SK-N-SH treated with all-trans-retinoic acid at 6 μM for 48 hours (cell line): ENCODE results near the gene OST4.

Experiments
- ATAC-seq: fragments of 200-7000 bp; cut with Tn5 transposase; 3 replicates; pipeline ENCODE4 v1.9.1; 2020; ENCODE audit warnings: mild to moderate bottlenecking, moderate library complexity
- ARNTL ChIP-seq: fragments of 450-650 bp; formaldehyde crosslinking; IDR thresholded peaks from 2 replicates; pipeline ENCODE4 v1.5.0; 2020; ENCODE audit warnings: low read depth, mild to moderate bottlenecking, moderate library complexity, borderline replicate concordance
- BACH2 ChIP-seq: fragments of 250-450 bp; sonication (Bioruptor Pico); IDR thresholded peaks from 2 replicates; pipeline ENCODE4 v1.9.0; 2021; ENCODE audit warnings: mild to moderate bottlenecking, borderline replicate concordance
- ESRRG ChIP-seq: fragments of 250-450 bp; sonication (Bioruptor Pico); IDR thresholded peaks from 2 replicates; pipeline ENCODE4 v1.6.1; 2021; ENCODE audit warnings: mild to moderate bottlenecking
- ISL1 ChIP-seq: fragments of 250-450 bp; sonication (Bioruptor Pico); IDR thresholded peaks from 2 replicates; pipeline ENCODE4 v2.1.2; 2022; ENCODE audit warnings: mild to moderate bottlenecking, moderate library complexity
- OSR1 ChIP-seq: fragments of 250-450 bp; sonication (Bioruptor Pico); IDR thresholded peaks from 2 replicates; pipeline ENCODE4 v1.8.0; 2022; ENCODE audit warnings: moderate library complexity, mild to moderate bottlenecking, inconsistent platforms
- PPARA ChIP-seq: fragments of 250-450 bp; sonication (Bioruptor Pico); IDR thresholded peaks from 2 replicates; pipeline ENCODE4 v1.5.0; 2020; ENCODE audit warnings: mild to moderate bottlenecking, borderline replicate concordance
- RARB ChIP-seq: fragments of 250-450 bp; sonication (Bioruptor Pico); IDR thresholded peaks from 2 replicates; pipeline ENCODE4 v1.8.0; 2021; ENCODE audit warnings: mild to moderate bottlenecking, moderate library complexity
- SNAI2 ChIP-seq: fragments of 250-450 bp; sonication (Bioruptor Pico); IDR thresholded peaks from 2 replicates; pipeline ENCODE4 v1.5.0; 2020; ENCODE audit warnings: mild to moderate bottlenecking, moderate library complexity
- TCF4 ChIP-seq: fragments of 250-450 bp; sonication (Bioruptor Pico); IDR thresholded peaks from 2 replicates; pipeline ENCODE4 v1.8.0; 2021; ENCODE audit warnings: mild to moderate bottlenecking, moderate library complexity, borderline replicate concordance
- TOX ChIP-seq: fragments of 250-450 bp; sonication (Bioruptor Pico); IDR thresholded peaks from 2 replicates; pipeline ENCODE4 v1.8.0; 2021; ENCODE audit warnings: mild to moderate bottlenecking, moderate library complexity, borderline replicate concordance
- ZC3H10 ChIP-seq: fragments of 250-450 bp; sonication (Bioruptor Pico); IDR thresholded peaks from 2 replicates; pipeline ENCODE4 v1.5.1; 2021; ENCODE audit warnings: mild to moderate bottlenecking, moderate library complexity
- ZFP3 ChIP-seq: fragments of 250-450 bp; sonication (Bioruptor Pico); IDR thresholded peaks from 2 replicates; pipeline ENCODE4 v1.5.0; 2020; ENCODE audit warnings: mild to moderate bottlenecking, moderate library complexity
- ZNF565 ChIP-seq: fragments of 450-650 bp; formaldehyde crosslinking; conservative IDR thresholded peaks from 2 replicates; pipeline ENCODE4 v1.5.0; 2020; ENCODE audit warnings: low read depth, mild to moderate bottlenecking, moderate library complexity
- ZNF70 ChIP-seq: fragments of 450-650 bp; formaldehyde crosslinking; IDR thresholded peaks from 2 replicates; pipeline ENCODE4 v1.5.0; 2020; ENCODE audit warnings: mild to moderate bottlenecking, moderate library complexity
- TF ChIP-seq, protein P1 (sequence below): fragments of 250-450 bp; sonication (Bioruptor Pico); IDR thresholded peaks from 2 replicates; pipeline ENCODE4 v1.5.0; 2020; ENCODE audit warnings: mild to moderate bottlenecking, moderate library complexity
- TF ChIP-seq, protein P2 (sequence below): fragments of 250-450 bp; sonication (Bioruptor Pico); IDR thresholded peaks from 2 replicates; pipeline ENCODE4 v1.8.0; 2021; ENCODE audit warnings: low read depth, mild to moderate bottlenecking, moderate library complexity, borderline replicate concordance
- TF ChIP-seq, protein P3 (sequence below): fragments of 250-450 bp; sonication (Bioruptor Pico); IDR thresholded peaks from 2 replicates; pipeline ENCODE4 v1.8.0; 2020; ENCODE audit warnings: mild to moderate bottlenecking, moderate library complexity, borderline replicate concordance
- TF ChIP-seq, protein P4 (sequence below): fragments of 250-450 bp; sonication (Bioruptor Pico); IDR thresholded peaks from 2 replicates; pipeline ENCODE4 v1.5.1; 2021; ENCODE audit warnings: mild to moderate bottlenecking, moderate library complexity

Gene OST4

DNA sequence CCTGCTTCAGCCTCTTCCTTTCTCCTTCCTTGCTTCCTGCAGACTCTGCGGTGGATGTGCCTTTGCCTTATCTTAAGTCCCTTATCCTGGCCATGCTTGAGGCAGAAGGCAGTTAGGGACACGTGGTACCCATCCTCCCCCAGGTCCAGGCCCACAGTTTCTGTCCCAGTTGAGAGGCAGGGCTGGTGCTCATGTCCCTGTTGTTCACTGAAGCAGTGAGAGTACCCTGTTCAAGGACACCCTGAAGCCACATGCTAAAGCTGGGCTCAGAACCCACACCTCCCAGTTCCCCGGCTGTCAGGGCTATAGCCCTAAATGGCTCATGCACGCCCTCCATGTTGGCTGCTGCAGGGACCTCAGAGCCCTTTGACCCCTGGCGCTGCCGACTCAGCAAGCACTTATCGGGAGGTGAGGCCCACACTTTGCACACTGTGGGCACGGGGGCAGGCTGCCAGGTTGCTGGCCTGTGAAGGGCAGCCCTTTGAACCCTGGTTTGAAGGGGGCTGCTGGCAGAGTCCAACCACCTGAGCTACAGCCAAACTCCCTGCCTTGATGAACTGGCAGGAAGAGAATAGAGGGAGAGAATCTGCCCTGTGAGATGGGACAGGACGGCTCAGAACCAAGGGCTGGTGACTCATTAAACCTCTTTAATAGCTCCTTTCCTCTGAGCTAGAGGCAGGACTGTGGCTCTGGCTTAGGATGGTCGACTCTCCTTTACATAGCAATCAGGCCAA lies 21.4 kb upstream of the OST4 start:
- no peak for ATAC-seq
- TF ChIP-seq, protein P1, sequence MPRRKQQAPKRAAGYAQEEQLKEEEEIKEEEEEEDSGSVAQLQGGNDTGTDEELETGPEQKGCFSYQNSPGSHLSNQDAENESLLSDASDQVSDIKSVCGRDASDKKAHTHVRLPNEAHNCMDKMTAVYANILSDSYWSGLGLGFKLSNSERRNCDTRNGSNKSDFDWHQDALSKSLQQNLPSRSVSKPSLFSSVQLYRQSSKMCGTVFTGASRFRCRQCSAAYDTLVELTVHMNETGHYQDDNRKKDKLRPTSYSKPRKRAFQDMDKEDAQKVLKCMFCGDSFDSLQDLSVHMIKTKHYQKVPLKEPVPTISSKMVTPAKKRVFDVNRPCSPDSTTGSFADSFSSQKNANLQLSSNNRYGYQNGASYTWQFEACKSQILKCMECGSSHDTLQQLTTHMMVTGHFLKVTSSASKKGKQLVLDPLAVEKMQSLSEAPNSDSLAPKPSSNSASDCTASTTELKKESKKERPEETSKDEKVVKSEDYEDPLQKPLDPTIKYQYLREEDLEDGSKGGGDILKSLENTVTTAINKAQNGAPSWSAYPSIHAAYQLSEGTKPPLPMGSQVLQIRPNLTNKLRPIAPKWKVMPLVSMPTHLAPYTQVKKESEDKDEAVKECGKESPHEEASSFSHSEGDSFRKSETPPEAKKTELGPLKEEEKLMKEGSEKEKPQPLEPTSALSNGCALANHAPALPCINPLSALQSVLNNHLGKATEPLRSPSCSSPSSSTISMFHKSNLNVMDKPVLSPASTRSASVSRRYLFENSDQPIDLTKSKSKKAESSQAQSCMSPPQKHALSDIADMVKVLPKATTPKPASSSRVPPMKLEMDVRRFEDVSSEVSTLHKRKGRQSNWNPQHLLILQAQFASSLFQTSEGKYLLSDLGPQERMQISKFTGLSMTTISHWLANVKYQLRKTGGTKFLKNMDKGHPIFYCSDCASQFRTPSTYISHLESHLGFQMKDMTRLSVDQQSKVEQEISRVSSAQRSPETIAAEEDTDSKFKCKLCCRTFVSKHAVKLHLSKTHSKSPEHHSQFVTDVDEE, result no peak
- TF ChIP-seq ZFP3 (no peak), ZNF70 (no peak), ESRRG (CRISPR knock-in tag) (no peak), RARB (no peak), BACH2 (CRISPR knock-in tag) (no peak), TCF4 (CRISPR knock-in tag) (no peak), ISL1 (CRISPR knock-in tag) (no peak), ARNTL (CRISPR knock-in tag) (no peak), SNAI2 (CRISPR knock-in tag) (no peak)
- TF ChIP-seq, protein P2, sequence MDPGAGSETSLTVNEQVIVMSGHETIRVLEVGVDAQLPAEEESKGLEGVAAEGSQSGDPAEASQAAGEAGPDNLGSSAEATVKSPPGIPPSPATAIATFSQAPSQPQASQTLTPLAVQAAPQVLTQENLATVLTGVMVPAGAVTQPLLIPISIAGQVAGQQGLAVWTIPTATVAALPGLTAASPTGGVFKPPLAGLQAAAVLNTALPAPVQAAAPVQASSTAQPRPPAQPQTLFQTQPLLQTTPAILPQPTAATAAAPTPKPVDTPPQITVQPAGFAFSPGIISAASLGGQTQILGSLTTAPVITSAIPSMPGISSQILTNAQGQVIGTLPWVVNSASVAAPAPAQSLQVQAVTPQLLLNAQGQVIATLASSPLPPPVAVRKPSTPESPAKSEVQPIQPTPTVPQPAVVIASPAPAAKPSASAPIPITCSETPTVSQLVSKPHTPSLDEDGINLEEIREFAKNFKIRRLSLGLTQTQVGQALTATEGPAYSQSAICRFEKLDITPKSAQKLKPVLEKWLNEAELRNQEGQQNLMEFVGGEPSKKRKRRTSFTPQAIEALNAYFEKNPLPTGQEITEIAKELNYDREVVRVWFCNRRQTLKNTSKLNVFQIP, result no peak
- TF ChIP-seq, protein P3, sequence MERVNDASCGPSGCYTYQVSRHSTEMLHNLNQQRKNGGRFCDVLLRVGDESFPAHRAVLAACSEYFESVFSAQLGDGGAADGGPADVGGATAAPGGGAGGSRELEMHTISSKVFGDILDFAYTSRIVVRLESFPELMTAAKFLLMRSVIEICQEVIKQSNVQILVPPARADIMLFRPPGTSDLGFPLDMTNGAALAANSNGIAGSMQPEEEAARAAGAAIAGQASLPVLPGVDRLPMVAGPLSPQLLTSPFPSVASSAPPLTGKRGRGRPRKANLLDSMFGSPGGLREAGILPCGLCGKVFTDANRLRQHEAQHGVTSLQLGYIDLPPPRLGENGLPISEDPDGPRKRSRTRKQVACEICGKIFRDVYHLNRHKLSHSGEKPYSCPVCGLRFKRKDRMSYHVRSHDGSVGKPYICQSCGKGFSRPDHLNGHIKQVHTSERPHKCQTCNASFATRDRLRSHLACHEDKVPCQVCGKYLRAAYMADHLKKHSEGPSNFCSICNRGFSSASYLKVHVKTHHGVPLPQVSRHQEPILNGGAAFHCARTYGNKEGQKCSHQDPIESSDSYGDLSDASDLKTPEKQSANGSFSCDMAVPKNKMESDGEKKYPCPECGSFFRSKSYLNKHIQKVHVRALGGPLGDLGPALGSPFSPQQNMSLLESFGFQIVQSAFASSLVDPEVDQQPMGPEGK (CRISPR knock-in tag), result no peak
- TF ChIP-seq, all 23 proteins: peak for 0

DNA sequence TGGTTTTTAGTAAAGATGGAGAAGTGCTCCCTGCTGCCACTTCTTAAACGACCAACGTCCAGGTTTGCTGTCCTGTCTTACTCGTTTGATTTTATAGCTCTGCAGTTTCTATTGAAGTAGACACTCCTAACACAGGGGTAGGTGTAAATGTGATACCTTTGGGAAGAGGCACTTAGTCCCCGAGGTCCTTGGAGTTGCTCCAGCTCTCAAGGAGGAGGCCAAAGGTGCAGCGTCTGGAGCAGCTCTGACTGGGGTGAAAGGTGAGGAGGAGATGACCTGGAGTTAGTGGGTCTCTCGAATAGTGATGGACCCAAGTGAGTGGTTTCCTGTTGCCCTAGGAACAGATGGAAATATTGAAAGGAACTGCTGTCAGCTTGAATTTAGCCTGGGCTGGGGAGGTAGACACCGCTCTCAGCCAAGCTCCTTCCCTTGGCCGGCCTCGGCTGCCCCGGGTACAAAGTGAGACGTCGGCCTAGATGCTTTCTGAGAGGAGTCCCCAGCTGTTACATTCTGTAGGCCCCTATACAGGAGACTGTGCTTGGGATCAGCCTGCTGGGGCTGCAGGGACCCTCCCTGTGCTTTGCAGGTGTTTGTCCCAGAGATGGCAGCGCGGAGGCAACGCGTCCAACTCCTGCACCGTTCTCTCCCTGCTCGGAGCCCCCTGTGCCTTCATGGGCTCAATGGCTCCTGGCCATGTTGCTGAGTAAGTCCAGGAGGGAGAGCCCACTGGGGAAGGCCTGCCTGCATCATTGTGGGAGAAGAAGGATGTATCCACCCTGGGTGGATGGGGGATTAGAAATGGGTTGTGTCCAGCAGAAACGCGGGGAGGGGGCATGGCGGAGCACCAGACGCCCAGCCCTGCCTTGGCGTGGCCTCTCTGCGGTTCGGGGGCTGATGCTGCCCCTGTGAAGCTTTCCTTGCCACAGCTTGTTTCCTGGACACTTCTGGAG lies 20.6 kb upstream of the OST4 start:
- ATAC-seq, result no peak
- TF ChIP-seq ISL1 (CRISPR knock-in tag), result no peak
- TF ChIP-seq ESRRG (CRISPR knock-in tag), result no peak
- TF ChIP-seq OSR1 (CRISPR knock-in tag), result no peak
- no peak for TF ChIP-seq TOX
- no peak for TF ChIP-seq PPARA (CRISPR knock-in tag)
- TF ChIP-seq, protein P2, result no peak
- no peak for TF ChIP-seq BACH2 (CRISPR knock-in tag)
- TF ChIP-seq, protein P4, sequence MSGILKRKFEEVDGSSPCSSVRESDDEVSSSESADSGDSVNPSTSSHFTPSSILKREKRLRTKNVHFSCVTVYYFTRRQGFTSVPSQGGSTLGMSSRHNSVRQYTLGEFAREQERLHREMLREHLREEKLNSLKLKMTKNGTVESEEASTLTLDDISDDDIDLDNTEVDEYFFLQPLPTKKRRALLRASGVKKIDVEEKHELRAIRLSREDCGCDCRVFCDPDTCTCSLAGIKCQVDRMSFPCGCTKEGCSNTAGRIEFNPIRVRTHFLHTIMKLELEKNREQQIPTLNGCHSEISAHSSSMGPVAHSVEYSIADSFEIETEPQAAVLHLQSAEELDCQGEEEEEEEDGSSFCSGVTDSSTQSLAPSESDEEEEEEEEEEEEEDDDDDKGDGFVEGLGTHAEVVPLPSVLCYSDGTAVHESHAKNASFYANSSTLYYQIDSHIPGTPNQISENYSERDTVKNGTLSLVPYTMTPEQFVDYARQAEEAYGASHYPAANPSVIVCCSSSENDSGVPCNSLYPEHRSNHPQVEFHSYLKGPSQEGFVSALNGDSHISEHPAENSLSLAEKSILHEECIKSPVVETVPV (CRISPR knock-in tag), result no peak
- TF ChIP-seq ARNTL (CRISPR knock-in tag), result no peak
- no peak for TF ChIP-seq TCF4 (CRISPR knock-in tag)
- no peak for TF ChIP-seq ZC3H10 (CRISPR knock-in tag)
- TF ChIP-seq ZNF565 (CRISPR knock-in tag), result no peak
- TF ChIP-seq, protein P1, result no peak
